Adrenal gland (tissue), 12 donors: ENCODE measurements around the gene NELFB. TPM values are rescaled to one million over a fixed set of nuclear protein-coding genes. Genes with fewer than 3 reads are reported as not detected.

Experiments used
- DNase-seq, 7 donors: peaks; one replicate each; pipeline ENCODE4 v3.0.0-alpha.2; 2019 to 2020
- H3K27ac ChIP-seq, 5 donors: fragments of 200-600 bp; sonication (generic) in 4 of 5; 1 replicate in 3 of 5; 2 replicates in 2 of 5; pipeline versions ENCODE4 v1.5.1 to v1.8.0; 2016 to 2020; ENCODE audit warnings: mild to moderate bottlenecking in 1 of 5
- H3K27me3 ChIP-seq: fragments of 200-600 bp; 2 replicates; pipeline ENCODE4 v1.8.0; 2021
- H3K36me3 ChIP-seq, 2 donors: fragments of 200-600 bp; replicated peaks in 1 of 2; 1 replicate in 1 of 2; 2 replicates in 1 of 2; pipeline versions ENCODE4 v1.5.1 to v1.8.0; 2018 to 2022
- H3K4me1 ChIP-seq, 2 donors: fragments of 200-600 bp; replicated peaks in 1 of 2; 1 replicate in 1 of 2; 2 replicates in 1 of 2; pipeline versions ENCODE4 v1.5.1 to v1.8.0; 2018 to 2021
- H3K4me3 ChIP-seq, 4 donors: fragments of 200-600 bp; sonication (generic) in 3 of 4; one replicate each; pipeline ENCODE4 v1.5.1; 2016 to 2018
- H3K9me3 ChIP-seq, 3 donors: fragments of 200-600 bp; sonication (generic) in 1 of 3; replicated peaks in 1 of 3; 1 replicate in 2 of 3; 2 replicates in 1 of 3; pipeline versions ENCODE4 v1.5.1 to v1.8.0; 2016 to 2021
- POLR2A ChIP-seq, 2 donors: fragments of 450-650 bp; IDR thresholded peaks; one replicate each; pipeline ENCODE4 v1.6.1; 2017; ENCODE audit warnings: antibody characterized with exemption in 2 of 2, mild to moderate bottlenecking in 2 of 2, moderate library complexity in 1 of 2
- WGBS, 4 donors: extraction: QIAGEN DNeasy Blood & Tissue Kit in 2 of 4; methylation state at CpG; one replicate each; pipeline versions ENCODE4 v1.1.5 to v1.1.7; 2013 to 2017; 5-methylcytosine and 5-hydroxymethylcytosine counted together
- intact Hi-C, 2 donors: fragments of 100-400 bp; cut with DNase I; formaldehyde crosslinking; loops; one replicate each; pipeline versions ENCODE4 v1.14.1 to v1.15.0; 2022 to 2023
- polyA plus RNA-seq, 3 donors: library from polyadenylated mRNA; stranded (reverse); fragments of 200-250 nt in 2 of 3; fragments of 350-450 nt in 1 of 3; fragmentation: Illumina TruSeq in 1 of 3; extraction: RNeasy Lipid Tissue Mini Kit (QIAGEN cat#74804) in 1 of 3; gene quantifications; one replicate each; pipeline ENCODE4 v1.2.3, GENCODE V29; 2013 to 2014
- total RNA-seq, 9 donors: library from RNA; depleted of rRNA in 4 of 9; stranded (reverse); fragments of >200 nt in 4 of 9; fragments of 120-200 nt in 1 of 9; fragmentation: NEBNext Ultra II Directional in 1 of 9; extraction: Animal tissue kit (Norgen Biotek cat#: 25700) in 1 of 9; gene quantifications; one replicate each; pipeline versions ENCODE4 v1.1.0 to v1.2.4, GENCODE V29; 2013 to 2023
- TF ChIP-seq, protein P1 (sequence below), 6 experiments: fragments of 450-650 bp in 4 of 6; fragments of 200-600 bp in 2 of 6; sonication (generic) in 1 of 6; IDR thresholded peaks; 1 replicate in 5 of 6; 2 replicates in 1 of 6; pipeline versions ENCODE4 v1.5.1 to v1.8.0; 2016 to 2021; ENCODE audit warnings: antibody characterized with exemption in 6 of 6, mild to moderate bottlenecking in 2 of 6, moderate library complexity in 1 of 6
- donor health status: healthy with polysubstance abuse.
- donor health status: Bipolar disorder and iron deficiency.
- donor health status: DM: yes; HTN: yes; CAD: no.
- donor health status: DM: no; HTN: no; CAD: no.
- donor health status: DM: no; HTN: no; CAD: no.
- donor health status: DM: yes; HTN: yes; CAD: no.

The NELFB gene
- total and polyA plus RNA-seq, 12 donors = 10.9 to 56.3 (median 36.9) TPM

DNA sequence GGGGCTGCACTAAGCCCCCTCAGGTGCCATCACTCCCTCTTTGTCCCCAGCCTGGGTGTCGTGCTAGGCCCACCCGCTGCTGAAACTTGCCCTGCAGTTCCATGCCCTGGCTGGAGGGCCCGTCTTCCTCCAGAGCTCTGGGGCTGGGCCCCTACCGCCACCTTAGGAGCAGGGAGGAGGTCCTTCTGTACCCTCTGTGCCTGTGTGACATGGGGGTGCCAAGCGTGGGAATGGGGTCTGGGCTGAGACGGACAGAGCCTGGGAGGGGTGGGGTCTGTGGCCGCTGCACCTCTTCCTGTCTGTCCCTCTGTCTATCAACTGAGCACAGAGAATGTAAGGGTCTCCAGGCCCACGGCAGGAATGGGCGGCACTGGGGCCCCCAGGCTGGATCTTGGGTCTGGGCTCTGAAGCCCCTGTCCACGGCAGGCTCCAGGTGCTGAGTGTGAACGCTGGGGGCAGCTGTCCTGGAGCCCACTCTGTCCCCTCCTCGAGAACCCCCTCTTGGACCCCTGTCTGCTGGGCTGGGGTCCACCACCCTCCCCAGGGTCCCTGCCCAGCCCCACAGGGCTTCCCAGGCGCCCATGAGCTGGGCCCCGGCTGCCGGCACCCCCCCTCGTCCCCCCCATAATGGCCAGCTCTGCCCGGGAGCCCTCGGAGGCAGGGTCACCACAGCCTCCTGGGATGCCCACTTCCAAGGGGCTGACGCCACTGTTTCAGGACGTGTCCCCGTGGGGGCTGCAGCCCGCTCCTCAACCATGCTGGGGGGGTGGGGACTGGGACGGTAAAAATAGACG is 62.8 kb downstream of the NELFB start:
- DNase-seq = no peak
- 79 to 86% (median 80%) methylated on average over 12 to 24 of the region's 24 CpGs for WGBS, 4 donors
- Histone ChIP-seq H3K4me1 (peaks cover 0 to 12% of the 10 kb centered on the region in 2 donors), H3K27ac (no peak overlapping the region), H3K4me3 (no peak overlapping the region), H3K36me3 (no peaks in the 10 kb centered on the region), H3K27me3 (peaks cover 8% of the 10 kb centered on the region), H3K9me3 (no peaks in the 10 kb centered on the region)
- TF ChIP-seq, protein P1, sequence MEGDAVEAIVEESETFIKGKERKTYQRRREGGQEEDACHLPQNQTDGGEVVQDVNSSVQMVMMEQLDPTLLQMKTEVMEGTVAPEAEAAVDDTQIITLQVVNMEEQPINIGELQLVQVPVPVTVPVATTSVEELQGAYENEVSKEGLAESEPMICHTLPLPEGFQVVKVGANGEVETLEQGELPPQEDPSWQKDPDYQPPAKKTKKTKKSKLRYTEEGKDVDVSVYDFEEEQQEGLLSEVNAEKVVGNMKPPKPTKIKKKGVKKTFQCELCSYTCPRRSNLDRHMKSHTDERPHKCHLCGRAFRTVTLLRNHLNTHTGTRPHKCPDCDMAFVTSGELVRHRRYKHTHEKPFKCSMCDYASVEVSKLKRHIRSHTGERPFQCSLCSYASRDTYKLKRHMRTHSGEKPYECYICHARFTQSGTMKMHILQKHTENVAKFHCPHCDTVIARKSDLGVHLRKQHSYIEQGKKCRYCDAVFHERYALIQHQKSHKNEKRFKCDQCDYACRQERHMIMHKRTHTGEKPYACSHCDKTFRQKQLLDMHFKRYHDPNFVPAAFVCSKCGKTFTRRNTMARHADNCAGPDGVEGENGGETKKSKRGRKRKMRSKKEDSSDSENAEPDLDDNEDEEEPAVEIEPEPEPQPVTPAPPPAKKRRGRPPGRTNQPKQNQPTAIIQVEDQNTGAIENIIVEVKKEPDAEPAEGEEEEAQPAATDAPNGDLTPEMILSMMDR (IDR thresholded peaks at IDR 0.05) = no peak
- no peak for TF ChIP-seq POLR2A (IDR thresholded peaks at IDR 0.05)
- intact Hi-C loops = no loop called here

DNA sequence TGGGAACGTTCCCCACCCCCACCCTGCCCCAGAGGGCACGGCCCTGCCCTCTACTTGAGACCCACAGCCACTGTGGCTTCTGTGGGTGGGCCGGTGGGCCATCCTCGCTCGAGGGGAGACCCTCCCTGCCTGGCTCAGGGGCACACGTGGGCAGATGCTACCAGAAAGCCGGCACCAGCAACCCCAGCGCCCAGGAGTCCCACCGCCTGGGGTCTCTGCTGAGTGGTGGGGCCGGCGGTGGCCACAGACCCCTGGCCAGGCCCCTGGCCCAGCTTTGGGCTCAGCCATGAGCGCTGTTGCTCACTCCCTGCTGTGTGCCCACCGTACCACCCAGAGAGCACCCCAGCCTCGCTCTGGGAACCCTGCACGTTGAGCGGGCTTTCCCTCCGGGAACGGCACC is 63.5 kb downstream of the NELFB start:
- H3K27ac ChIP-seq = no peak overlapping the region

DNA sequence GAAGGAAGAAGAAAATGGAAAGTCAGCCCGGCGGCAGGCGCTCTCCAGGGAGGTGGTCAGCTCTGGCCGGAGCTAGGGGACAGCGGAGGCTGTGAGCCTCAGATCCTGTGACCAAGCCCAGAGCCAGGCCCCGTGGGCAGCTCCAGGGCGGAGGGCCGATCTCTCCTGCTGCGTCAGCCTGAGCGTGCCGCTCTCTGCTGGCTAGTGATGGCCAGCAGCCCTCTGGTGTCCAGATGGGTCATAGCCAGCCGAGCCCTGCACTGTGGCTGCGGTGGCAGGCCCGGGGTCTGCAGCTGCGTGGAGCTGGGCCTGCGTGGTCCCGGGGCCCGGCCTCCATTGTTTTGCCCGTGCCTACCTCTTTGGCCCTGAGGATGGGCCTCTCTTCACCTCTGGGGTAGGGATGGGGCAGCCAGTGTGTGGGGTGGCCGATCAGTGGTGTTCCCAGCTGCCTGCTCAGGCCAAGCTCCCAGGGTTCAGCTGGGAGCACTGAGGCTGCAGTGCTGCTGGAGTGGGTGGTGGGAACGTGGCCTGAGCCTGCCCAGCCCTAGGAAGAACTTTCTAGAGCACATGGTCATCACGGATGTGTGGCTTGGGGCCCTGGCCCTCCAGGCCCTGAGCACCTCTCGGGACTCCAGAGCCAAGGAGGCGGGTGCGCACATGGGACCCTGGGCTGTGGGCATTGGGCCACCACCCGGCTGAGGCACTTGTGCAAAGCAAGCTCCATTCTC is 64.0 kb downstream of the NELFB start:
- DNase-seq = peak in 3 of 7 donors; percentile 7 to 52 (median 34)
- Histone ChIP-seq H3K4me3 (no peak overlapping the region), H3K4me1 (peaks cover 0 to 12% of the 10 kb centered on the region in 2 donors), H3K27me3 (peaks cover 8% of the 10 kb centered on the region), H3K27ac (no peak overlapping the region), H3K9me3 (no peaks in the 10 kb centered on the region), H3K36me3 (no peaks in the 10 kb centered on the region)
- intact Hi-C loops = no loop called here
- 74 to 100% (median 85%) methylated on average over 1 to 26 of the region's 26 CpGs for WGBS, 4 donors
- no peak for TF ChIP-seq POLR2A (IDR thresholded peaks at IDR 0.05)
- TF ChIP-seq, protein P1 (IDR thresholded peaks at IDR 0.05) = no peak

More for the DNA sequence above, 63.5 kb downstream of the NELFB start:
- Histone ChIP-seq H3K36me3 (no peaks in the 10 kb centered on the region), H3K27me3 (peaks cover 8% of the 10 kb centered on the region), H3K4me1 (peaks cover 0 to 12% of the 10 kb centered on the region in 2 donors), H3K4me3 (no peak overlapping the region), H3K9me3 (no peaks in the 10 kb centered on the region)
- DNase-seq = peak in 1 of 7 donors; percentile 41
- intact Hi-C loops = no loop called here
- 67 to 89% (median 86%) methylated on average over 5 to 18 of the region's 18 CpGs for WGBS, 4 donors
- TF ChIP-seq, protein P1 (IDR thresholded peaks at IDR 0.05) = no peak
- TF ChIP-seq POLR2A (IDR thresholded peaks at IDR 0.05) = no peak
